ENCODE measurements around the gene PTCSC3.

The PTCSC3 gene

GRCh38 chr14:36181417-36181816, 4.9 kb upstream of the PTCSC3 start:
- Histone ChIP-seq H3K36me3 (ENCODE audit: control insufficient read depth in 2 of 2, insufficient read depth in 2 of 2, low read length in 2 of 2) (no peaks in the 10 kb centered on the region), H3K4me1 (ENCODE audit: control insufficient read depth in 2 of 2, insufficient read depth in 2 of 2, low read length in 2 of 2) (no peaks in the 10 kb centered on the region), H3K4me3 (ENCODE audit: low read length in 2 of 2) (no peak overlapping the region), H3K9me3 (ENCODE audit: control insufficient read depth in 2 of 2, low read length in 2 of 2) (no peaks in the 10 kb centered on the region), H3K27me3 (ENCODE audit: control insufficient read depth in 2 of 2, insufficient read depth in 2 of 2, low read length in 2 of 2) (no peaks in the 10 kb centered on the region), H3K27ac (ENCODE audit: low read depth in 2 of 2, low read length in 2 of 2) (no peak overlapping the region), H3K9ac (ENCODE audit: low read depth in 1 of 2, low read length in 2 of 2) (no peak overlapping the region)

DNA sequence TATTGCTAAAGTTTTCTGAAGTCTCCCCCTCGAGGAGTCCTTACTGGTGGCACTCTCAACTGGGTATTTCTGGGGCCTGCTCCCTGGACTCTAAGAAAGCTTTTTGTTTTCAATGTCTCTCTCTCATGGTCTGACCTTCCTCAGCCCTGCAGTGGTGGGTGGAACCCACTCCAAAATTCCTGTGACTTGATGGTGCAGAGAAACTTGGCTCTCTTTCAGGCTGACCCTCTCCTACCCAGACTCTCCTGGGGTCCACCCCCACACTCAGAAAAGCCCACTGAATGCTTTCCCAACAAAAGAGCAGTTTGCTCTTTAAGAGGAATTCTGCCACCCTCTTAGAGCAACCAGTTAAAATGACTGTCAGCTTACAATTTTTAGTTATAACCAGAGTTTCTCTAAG, 967 bp upstream of the PTCSC3 start:
- Histone ChIP-seq H3K9me3 (ENCODE audit: control insufficient read depth in 2 of 2, low read length in 2 of 2) (no peaks in the 10 kb centered on the region), H3K4me3 (ENCODE audit: low read length in 2 of 2) (no peak overlapping the region), H3K36me3 (ENCODE audit: control insufficient read depth in 2 of 2, insufficient read depth in 2 of 2, low read length in 2 of 2) (no peaks in the 10 kb centered on the region), H3K27me3 (ENCODE audit: control insufficient read depth in 2 of 2, insufficient read depth in 2 of 2, low read length in 2 of 2) (no peaks in the 10 kb centered on the region), H3K9ac (ENCODE audit: low read depth in 1 of 2, low read length in 2 of 2) (no peak overlapping the region), H3K4me1 (ENCODE audit: control insufficient read depth in 2 of 2, insufficient read depth in 2 of 2, low read length in 2 of 2) (no peaks in the 10 kb centered on the region), H3K27ac (ENCODE audit: low read depth in 2 of 2, low read length in 2 of 2) (no peak overlapping the region)

DNA sequence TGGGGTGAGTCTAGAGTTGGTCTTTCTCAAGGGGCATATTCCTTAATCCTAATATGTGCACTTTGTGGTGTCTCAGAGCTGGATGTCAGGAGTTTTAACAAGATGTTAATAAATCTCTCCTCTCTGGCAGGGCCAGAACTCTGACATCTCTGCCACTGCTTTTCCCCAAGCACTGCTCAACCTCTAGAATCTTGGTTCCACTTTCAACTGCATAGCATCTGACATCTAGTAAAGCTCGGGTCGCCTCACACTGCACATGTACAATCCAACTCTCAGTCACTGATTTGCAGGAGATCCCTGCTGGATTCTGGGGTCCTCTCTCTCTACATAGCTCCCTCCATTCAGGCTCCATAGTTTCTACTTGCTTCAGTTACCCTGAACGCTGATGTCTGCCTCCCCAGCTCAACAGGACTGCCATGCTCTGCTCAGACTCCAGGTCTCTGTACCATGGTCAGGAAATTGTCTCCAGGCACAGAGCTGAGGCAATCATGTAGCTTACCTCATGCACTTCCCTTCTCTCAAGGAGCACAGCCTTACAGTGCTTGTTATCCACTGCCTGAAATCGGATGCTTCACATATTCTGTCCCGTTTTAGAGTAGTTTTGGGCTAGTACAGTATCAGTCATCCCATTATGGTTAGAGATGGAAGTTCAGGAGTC, 1.6 kb downstream of the PTCSC3 start:
- no peaks in the 10 kb centered on the region for H3K36me3 ChIP-seq (ENCODE audit: control insufficient read depth in 2 of 2, insufficient read depth in 2 of 2, low read length in 2 of 2)
- no peaks in the 10 kb centered on the region for H3K27me3 ChIP-seq (ENCODE audit: control insufficient read depth in 2 of 2, insufficient read depth in 2 of 2, low read length in 2 of 2)
- no peak overlapping the region for H3K27ac ChIP-seq (ENCODE audit: low read depth in 2 of 2, low read length in 2 of 2)
- no peak overlapping the region for H3K4me3 ChIP-seq (ENCODE audit: low read length in 2 of 2)
- no peaks in the 10 kb centered on the region for H3K4me1 ChIP-seq (ENCODE audit: control insufficient read depth in 2 of 2, insufficient read depth in 2 of 2, low read length in 2 of 2)
- H3K9me3 ChIP-seq (ENCODE audit: control insufficient read depth in 2 of 2, low read length in 2 of 2) = no peaks in the 10 kb centered on the region
- H3K9ac ChIP-seq (ENCODE audit: low read depth in 1 of 2, low read length in 2 of 2) = no peak overlapping the region

DNA sequence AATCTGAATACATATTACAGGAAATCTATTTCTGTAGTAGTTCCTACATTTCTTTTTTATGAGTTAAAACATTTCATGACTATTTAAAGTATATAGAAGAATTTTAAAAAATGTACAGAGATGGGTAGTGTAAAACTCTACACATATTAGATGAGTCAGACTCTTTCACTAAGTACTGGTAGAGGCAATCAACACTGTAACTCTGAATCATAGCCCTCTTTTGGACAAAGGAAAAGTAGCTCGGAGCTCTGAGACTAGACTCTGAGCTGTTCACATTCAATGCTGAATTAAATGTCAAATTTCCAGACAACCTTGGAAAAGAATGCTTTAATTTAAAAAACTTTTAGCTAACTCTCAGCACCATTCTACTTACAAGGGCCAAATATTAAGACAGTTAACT, 3.4 kb downstream of the PTCSC3 start:
- no peaks in the 10 kb centered on the region for H3K27me3 ChIP-seq (ENCODE audit: control insufficient read depth in 2 of 2, insufficient read depth in 2 of 2, low read length in 2 of 2)
- no peak overlapping the region for H3K9ac ChIP-seq (ENCODE audit: low read depth in 1 of 2, low read length in 2 of 2)
- no peaks in the 10 kb centered on the region for H3K36me3 ChIP-seq (ENCODE audit: control insufficient read depth in 2 of 2, insufficient read depth in 2 of 2, low read length in 2 of 2)
- H3K4me3 ChIP-seq (ENCODE audit: low read length in 2 of 2) = no peak overlapping the region
- no peaks in the 10 kb centered on the region for H3K9me3 ChIP-seq (ENCODE audit: control insufficient read depth in 2 of 2, low read length in 2 of 2)
- H3K4me1 ChIP-seq (ENCODE audit: control insufficient read depth in 2 of 2, insufficient read depth in 2 of 2, low read length in 2 of 2) = no peaks in the 10 kb centered on the region
- H3K27ac ChIP-seq (ENCODE audit: low read depth in 2 of 2, low read length in 2 of 2) = no peak overlapping the region

- Histone ChIP-seq H3K36me3 (ENCODE audit: control insufficient read depth in 2 of 2, insufficient read depth in 2 of 2, low read length in 2 of 2) (no peaks in the 10 kb centered on the region), H3K9me3 (ENCODE audit: control insufficient read depth in 2 of 2, low read length in 2 of 2) (no peaks in the 10 kb centered on the region), H3K27me3 (ENCODE audit: control insufficient read depth in 2 of 2, insufficient read depth in 2 of 2, low read length in 2 of 2) (no peaks in the 10 kb centered on the region), H3K4me1 (ENCODE audit: control insufficient read depth in 2 of 2, insufficient read depth in 2 of 2, low read length in 2 of 2) (no peaks in the 10 kb centered on the region), H3K27ac (ENCODE audit: low read depth in 2 of 2, low read length in 2 of 2) (no peak overlapping the region), H3K4me3 (ENCODE audit: low read length in 2 of 2) (no peak overlapping the region), H3K9ac (ENCODE audit: low read depth in 1 of 2, low read length in 2 of 2) (no peak overlapping the region)
These were observed 4.9 kb downstream of the PTCSC3 start for GRCh38 chr14:36171607-36172006.

DNA sequence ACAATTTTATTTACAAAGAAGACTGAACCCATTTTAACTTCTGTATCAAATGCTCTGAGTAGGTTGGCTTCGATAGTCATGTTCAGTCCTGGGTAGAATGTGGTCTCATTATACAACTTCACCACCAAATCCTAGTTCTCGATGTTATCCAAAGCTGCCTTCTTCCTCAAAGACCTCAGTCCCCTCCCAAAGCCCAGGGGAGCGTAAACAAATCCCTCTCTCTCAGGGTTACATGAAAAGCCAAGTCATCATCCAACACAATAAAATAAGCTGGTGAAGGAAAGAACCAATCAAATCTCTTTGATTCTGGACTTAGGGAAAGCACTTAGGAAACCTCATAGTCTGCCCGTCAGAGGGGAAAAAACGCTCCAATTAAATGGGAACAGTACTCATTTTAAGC, 9.1 kb downstream of the PTCSC3 start:
- H3K27me3 ChIP-seq (ENCODE audit: control insufficient read depth in 2 of 2, insufficient read depth in 2 of 2, low read length in 2 of 2) = no peaks in the 10 kb centered on the region
- no peaks in the 10 kb centered on the region for H3K36me3 ChIP-seq (ENCODE audit: control insufficient read depth in 2 of 2, insufficient read depth in 2 of 2, low read length in 2 of 2)
- H3K9me3 ChIP-seq (ENCODE audit: control insufficient read depth in 2 of 2, low read length in 2 of 2) = no peaks in the 10 kb centered on the region
- no peak overlapping the region for H3K9ac ChIP-seq (ENCODE audit: low read depth in 1 of 2, low read length in 2 of 2)
- no peak overlapping the region for H3K27ac ChIP-seq (ENCODE audit: low read depth in 2 of 2, low read length in 2 of 2)
- H3K4me3 ChIP-seq (ENCODE audit: low read length in 2 of 2) = no peak overlapping the region
- no peaks in the 10 kb centered on the region for H3K4me1 ChIP-seq (ENCODE audit: control insufficient read depth in 2 of 2, insufficient read depth in 2 of 2, low read length in 2 of 2)

DNA sequence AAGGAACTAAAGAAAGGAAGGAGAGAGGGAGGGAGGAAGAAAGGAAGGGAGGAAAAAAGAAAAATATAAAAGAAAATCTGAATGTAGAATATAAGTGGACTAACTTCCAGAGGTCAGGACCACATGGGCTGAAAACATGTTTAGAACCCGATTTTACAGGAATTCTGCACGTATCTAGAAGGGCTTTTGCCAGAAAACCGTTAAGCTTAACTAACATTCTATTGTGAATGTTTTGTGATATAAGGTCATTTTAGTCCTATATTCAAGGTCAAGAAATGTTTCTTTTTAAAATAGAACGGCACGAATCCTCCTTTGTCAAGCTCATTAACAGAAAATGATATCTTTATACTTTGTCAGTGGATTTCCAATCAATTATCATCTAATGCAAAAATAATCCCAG, 13.1 kb downstream of the PTCSC3 start:
- Histone ChIP-seq H3K36me3 (ENCODE audit: control insufficient read depth in 2 of 2, insufficient read depth in 2 of 2, low read length in 2 of 2) (no peaks in the 10 kb centered on the region), H3K27ac (ENCODE audit: low read depth in 2 of 2, low read length in 2 of 2) (no peak overlapping the region)

GRCh38 chr14:36162267-36162666, 14.3 kb downstream of the PTCSC3 start:
- no peak overlapping the region for H3K9ac ChIP-seq (ENCODE audit: low read depth in 1 of 2, low read length in 2 of 2)
- H3K27me3 ChIP-seq (ENCODE audit: control insufficient read depth in 2 of 2, insufficient read depth in 2 of 2, low read length in 2 of 2) = no peaks in the 10 kb centered on the region
- H3K36me3 ChIP-seq (ENCODE audit: control insufficient read depth in 2 of 2, insufficient read depth in 2 of 2, low read length in 2 of 2) = no peaks in the 10 kb centered on the region
- H3K27ac ChIP-seq (ENCODE audit: low read depth in 2 of 2, low read length in 2 of 2) = no peak overlapping the region
- H3K4me3 ChIP-seq (ENCODE audit: low read length in 2 of 2) = no peak overlapping the region
- H3K4me1 ChIP-seq (ENCODE audit: control insufficient read depth in 2 of 2, insufficient read depth in 2 of 2, low read length in 2 of 2) = no peaks in the 10 kb centered on the region
- no peaks in the 10 kb centered on the region for H3K9me3 ChIP-seq (ENCODE audit: control insufficient read depth in 2 of 2, low read length in 2 of 2)

More for the DNA sequence above, 13.1 kb downstream of the PTCSC3 start:
- Histone ChIP-seq H3K9ac (ENCODE audit: low read depth in 1 of 2, low read length in 2 of 2) (no peak overlapping the region), H3K27me3 (ENCODE audit: control insufficient read depth in 2 of 2, insufficient read depth in 2 of 2, low read length in 2 of 2) (no peaks in the 10 kb centered on the region), H3K4me3 (ENCODE audit: low read length in 2 of 2) (no peak overlapping the region), H3K4me1 (ENCODE audit: control insufficient read depth in 2 of 2, insufficient read depth in 2 of 2, low read length in 2 of 2) (no peaks in the 10 kb centered on the region), H3K9me3 (ENCODE audit: control insufficient read depth in 2 of 2, low read length in 2 of 2) (no peaks in the 10 kb centered on the region)

DNA sequence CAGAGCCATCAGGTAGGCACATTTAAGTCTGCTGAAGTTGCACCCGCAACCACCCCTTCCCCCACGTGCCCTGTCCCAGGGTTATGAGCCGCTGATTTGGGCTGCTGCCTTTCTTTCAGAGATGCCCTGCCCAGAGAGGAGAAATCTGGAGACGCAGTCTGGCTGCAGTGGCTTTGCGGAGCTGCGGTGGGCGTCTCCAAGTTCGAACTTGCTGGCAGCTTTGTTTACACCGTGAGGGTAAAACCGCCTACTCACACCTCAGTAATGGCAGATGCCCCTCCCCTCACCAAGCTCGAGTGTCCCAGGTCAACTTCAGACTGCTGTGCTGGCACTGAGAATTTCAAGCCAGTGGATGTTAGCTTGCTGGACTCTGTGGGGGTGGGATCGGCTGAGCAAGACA, 14.7 kb downstream of the PTCSC3 start:
- no peaks in the 10 kb centered on the region for H3K27me3 ChIP-seq (ENCODE audit: control insufficient read depth in 2 of 2, insufficient read depth in 2 of 2, low read length in 2 of 2)
- no peaks in the 10 kb centered on the region for H3K4me1 ChIP-seq (ENCODE audit: control insufficient read depth in 2 of 2, insufficient read depth in 2 of 2, low read length in 2 of 2)
- H3K27ac ChIP-seq (ENCODE audit: low read depth in 2 of 2, low read length in 2 of 2) = no peak overlapping the region
- H3K9me3 ChIP-seq (ENCODE audit: control insufficient read depth in 2 of 2, low read length in 2 of 2) = no peaks in the 10 kb centered on the region
- no peak overlapping the region for H3K4me3 ChIP-seq (ENCODE audit: low read length in 2 of 2)
- H3K9ac ChIP-seq (ENCODE audit: low read depth in 1 of 2, low read length in 2 of 2) = no peak overlapping the region
- no peaks in the 10 kb centered on the region for H3K36me3 ChIP-seq (ENCODE audit: control insufficient read depth in 2 of 2, insufficient read depth in 2 of 2, low read length in 2 of 2)

- H3K9me3 ChIP-seq (ENCODE audit: control insufficient read depth in 2 of 2, low read length in 2 of 2) = no peaks in the 10 kb centered on the region
- no peak overlapping the region for H3K27ac ChIP-seq (ENCODE audit: low read depth in 2 of 2, low read length in 2 of 2)
- H3K9ac ChIP-seq (ENCODE audit: low read depth in 1 of 2, low read length in 2 of 2) = no peak overlapping the region
- H3K36me3 ChIP-seq (ENCODE audit: control insufficient read depth in 2 of 2, insufficient read depth in 2 of 2, low read length in 2 of 2) = no peaks in the 10 kb centered on the region
- no peak overlapping the region for H3K4me3 ChIP-seq (ENCODE audit: low read length in 2 of 2)
- H3K4me1 ChIP-seq (ENCODE audit: control insufficient read depth in 2 of 2, insufficient read depth in 2 of 2, low read length in 2 of 2) = no peaks in the 10 kb centered on the region
- H3K27me3 ChIP-seq (ENCODE audit: control insufficient read depth in 2 of 2, insufficient read depth in 2 of 2, low read length in 2 of 2) = no peaks in the 10 kb centered on the region
These were observed 25.2 kb downstream of the PTCSC3 start for GRCh38 chr14:36151335-36151734.

- H3K4me3 ChIP-seq (ENCODE audit: low read length in 2 of 2) = no peak overlapping the region
- H3K9me3 ChIP-seq (ENCODE audit: control insufficient read depth in 2 of 2, low read length in 2 of 2) = no peaks in the 10 kb centered on the region
- no peak overlapping the region for H3K27ac ChIP-seq (ENCODE audit: low read depth in 2 of 2, low read length in 2 of 2)
These were observed 42.5 kb downstream of the PTCSC3 start for GRCh38 chr14:36134038-36134437.

More at GRCh38 chr14:36134038-36134437, 42.5 kb downstream of the PTCSC3 start:
- no peaks in the 10 kb centered on the region for H3K4me1 ChIP-seq (ENCODE audit: control insufficient read depth in 2 of 2, insufficient read depth in 2 of 2, low read length in 2 of 2)
- no peaks in the 10 kb centered on the region for H3K27me3 ChIP-seq (ENCODE audit: control insufficient read depth in 2 of 2, insufficient read depth in 2 of 2, low read length in 2 of 2)
- H3K9ac ChIP-seq (ENCODE audit: low read depth in 1 of 2, low read length in 2 of 2) = no peak overlapping the region
- H3K36me3 ChIP-seq (ENCODE audit: control insufficient read depth in 2 of 2, insufficient read depth in 2 of 2, low read length in 2 of 2) = no peaks in the 10 kb centered on the region

All from mucosa of rectum (tissue), 2 donors.